Stimulated activated CD4-positive, alpha-beta T cell treated with anti-CD3 and anti-CD28 coated beads, Interleukin-12 subunit alpha, Interleukin-12 subunit beta, amount 100 ng/mL, for 4 hours (primary cell): ENCODE data around the gene SLC22A23.

Source experiments
- DNase-seq: peaks from one replicate; pipeline ENCODE4 v3.0.0-alpha.2; 2020

SLC22A23 gene

GRCh38 chr6:3280866-3281465 lies 175.9 kb downstream of the SLC22A23 start:
- DNase-seq: no peak

GRCh38 chr6:3280091-3280490 lies 176.8 kb downstream of the SLC22A23 start:
- no peak for DNase-seq

- no peak for DNase-seq
Measured at GRCh38 chr6:3278691-3279090, 178.2 kb downstream of the SLC22A23 start.

GRCh38 chr6:3277851-3278416 lies 178.9 kb downstream of the SLC22A23 start:
- no peak for DNase-seq

GRCh38 chr6:3277251-3277650 lies 179.6 kb downstream of the SLC22A23 start:
- DNase-seq: no peak

GRCh38 chr6:3276174-3277167 lies 180.4 kb downstream of the SLC22A23 start:
- DNase-seq: no peak

GRCh38 chr6:3273707-3274521 lies 182.9 kb downstream of the SLC22A23 start:
- DNase-seq: no peak

- DNase-seq: no peak
Measured at GRCh38 chr6:3272911-3273547, 183.8 kb downstream of the SLC22A23 start.

GRCh38 chr6:3271756-3272155 lies 185.1 kb downstream of the SLC22A23 start:
- no peak for DNase-seq

- DNase-seq: no peak
Measured at GRCh38 chr6:3270258-3270657, 186.6 kb downstream of the SLC22A23 start.

- DNase-seq: no peak
Measured at GRCh38 chr6:3269281-3269975, 187.4 kb downstream of the SLC22A23 start.

- no peak for DNase-seq
Measured at GRCh38 chr6:3268680-3269079, 188.2 kb downstream of the SLC22A23 start.

- DNase-seq: no peak
Measured at GRCh38 chr6:3267162-3267561, 189.7 kb downstream of the SLC22A23 start.

- no peak for DNase-seq
Measured at GRCh38 chr6:3266170-3266569, 190.7 kb downstream of the SLC22A23 start.

GRCh38 chr6:3265671-3266070 lies 191.2 kb downstream of the SLC22A23 start:
- DNase-seq: no peak

- DNase-seq: no peak
Measured at GRCh38 chr6:3264356-3264755, 192.5 kb downstream of the SLC22A23 start.

- DNase-seq: no peak
Measured at GRCh38 chr6:3263096-3263495, 193.8 kb downstream of the SLC22A23 start.

- DNase-seq: no peak
Measured at GRCh38 chr6:3261921-3262320, 194.9 kb downstream of the SLC22A23 start.

- DNase-seq: no peak
Measured at GRCh38 chr6:3261518-3261820, 195.4 kb downstream of the SLC22A23 start.

GRCh38 chr6:3260772-3261517 lies 195.9 kb downstream of the SLC22A23 start:
- no peak for DNase-seq

GRCh38 chr6:3260296-3260695 lies 196.6 kb downstream of the SLC22A23 start:
- no peak for DNase-seq
